HG03039 (cell line): ENCODE results near the gene AADACL4.

Source experiments
- ATAC-seq: cut with Tn5 transposase; IDR thresholded peaks from one replicate; pipeline ENCODE4 v1.9.1; 2021; ENCODE audit warnings: mild to moderate bottlenecking, moderate library complexity; ENCODE audit not compliant: unreplicated experiment

The AADACL4 gene

GRCh38 chr1:12610941-12611340 is 32.9 kb upstream of the AADACL4 start:
- ATAC-seq: no peak

- no peak for ATAC-seq
These were observed 30.7 kb upstream of the AADACL4 start for GRCh38 chr1:12613180-12613579.

GRCh38 chr1:12614402-12615158 is 29.3 kb upstream of the AADACL4 start:
- ATAC-seq: no peak

GRCh38 chr1:12615159-12615864 is 28.6 kb upstream of the AADACL4 start:
- ATAC-seq: no peak

GRCh38 chr1:12615865-12616708 is 27.8 kb upstream of the AADACL4 start:
- ATAC-seq: no peak

GRCh38 chr1:12616709-12617373 is 27.0 kb upstream of the AADACL4 start:
- ATAC-seq: no peak

- ATAC-seq: no peak
These were observed 26.4 kb upstream of the AADACL4 start for GRCh38 chr1:12617511-12617900.

GRCh38 chr1:12617901-12618660 is 25.8 kb upstream of the AADACL4 start, which contains the start of gene DHRS3:
Gene DHRS3, minus strand, starts transcription at chr1:12618210. Its CDS starts 862 bp downstream, at chr1:12617348.
- ATAC-seq: no peak

- ATAC-seq: no peak
These were observed 25.3 kb upstream of the AADACL4 start for GRCh38 chr1:12618661-12618964.

GRCh38 chr1:12618965-12619791 is 24.7 kb upstream of the AADACL4 start:
- no peak for ATAC-seq

- no peak for ATAC-seq
These were observed 23.9 kb upstream of the AADACL4 start for GRCh38 chr1:12619792-12620487.

GRCh38 chr1:12620488-12620865 is 23.4 kb upstream of the AADACL4 start:
- ATAC-seq: no peak

GRCh38 chr1:12620931-12621330 is 23.0 kb upstream of the AADACL4 start:
- no peak for ATAC-seq

- ATAC-seq: no peak
These were observed 22.2 kb upstream of the AADACL4 start for GRCh38 chr1:12621346-12622335.

GRCh38 chr1:12622506-12622905 is 21.4 kb upstream of the AADACL4 start:
- no peak for ATAC-seq

GRCh38 chr1:12625276-12625675 is 18.6 kb upstream of the AADACL4 start:
- no peak for ATAC-seq

GRCh38 chr1:12626888-12627287 is 17.0 kb upstream of the AADACL4 start:
- no peak for ATAC-seq

- no peak for ATAC-seq
These were observed 16.6 kb upstream of the AADACL4 start for GRCh38 chr1:12627296-12627695.
